Mucosa of stomach (tissue), 1 donor: ENCODE measurements around the gene SPATA13.

Experiments used
- H3K27me3 ChIP-seq: one replicate; pipeline ENCODE4 v1.7.0; 2013; ENCODE audit warnings: mild to moderate bottlenecking, low read length; ENCODE audit not compliant: control insufficient read depth, insufficient read depth
- H3K36me3 ChIP-seq: one replicate; pipeline ENCODE4 v1.7.0; 2013; ENCODE audit warnings: low read length; ENCODE audit not compliant: control insufficient read depth, insufficient read depth
- H3K4me1 ChIP-seq: one replicate; pipeline ENCODE4 v1.7.0; 2013; ENCODE audit warnings: mild to moderate bottlenecking, low read length; ENCODE audit not compliant: control insufficient read depth, insufficient read depth
- H3K4me3 ChIP-seq: one replicate; pipeline ENCODE4 v1.7.0; 2013; ENCODE audit warnings: low read length
- H3K9ac ChIP-seq: one replicate; pipeline ENCODE4 v1.7.0; 2013; ENCODE audit warnings: mild to moderate bottlenecking, low read length, moderate library complexity
- H3K9me3 ChIP-seq: one replicate; pipeline ENCODE4 v1.7.0; 2013; ENCODE audit warnings: mild to moderate bottlenecking, low read length, moderate library complexity; ENCODE audit not compliant: control insufficient read depth
- donor health status: Pancreatic carcinoma.

SPATA13 gene

GRCh38 chr13:24253520-24254145, 93.1 kb downstream of the SPATA13 start:
- H3K4me1 ChIP-seq = no peaks in the 10 kb centered on the region
- H3K36me3 ChIP-seq = peaks cover 8% of the 10 kb centered on the region
- H3K27me3 ChIP-seq = no peaks in the 10 kb centered on the region
- no peak overlapping the region for H3K9ac ChIP-seq
- no peak overlapping the region for H3K4me3 ChIP-seq
- no peaks in the 10 kb centered on the region for H3K9me3 ChIP-seq

GRCh38 chr13:24254146-24254841, 93.8 kb downstream of the SPATA13 start:
- Histone ChIP-seq H3K9ac (no peak overlapping the region), H3K4me3 (no peak overlapping the region), H3K36me3 (peaks cover 8% of the 10 kb centered on the region), H3K4me1 (no peaks in the 10 kb centered on the region), H3K9me3 (no peaks in the 10 kb centered on the region), H3K27me3 (no peaks in the 10 kb centered on the region)

- Histone ChIP-seq H3K9me3 (no peaks in the 10 kb centered on the region), H3K4me1 (no peaks in the 10 kb centered on the region), H3K4me3 (no peak overlapping the region), H3K36me3 (no peaks in the 10 kb centered on the region), H3K9ac (no peak overlapping the region), H3K27me3 (no peaks in the 10 kb centered on the region)
Measured at GRCh38 chr13:24257497-24257896, 97.0 kb downstream of the SPATA13 start.

- Histone ChIP-seq H3K27me3 (no peaks in the 10 kb centered on the region), H3K4me3 (no peak overlapping the region), H3K36me3 (no peaks in the 10 kb centered on the region), H3K4me1 (peaks cover 5% of the 10 kb centered on the region), H3K9ac (no peak overlapping the region), H3K9me3 (no peaks in the 10 kb centered on the region)
Measured at GRCh38 chr13:24261566-24261965, 101.0 kb downstream of the SPATA13 start.

- Histone ChIP-seq H3K9ac (no peak overlapping the region), H3K4me1 (peaks cover 10% of the 10 kb centered on the region), H3K27me3 (no peaks in the 10 kb centered on the region), H3K9me3 (no peaks in the 10 kb centered on the region), H3K4me3 (no peak overlapping the region), H3K36me3 (no peaks in the 10 kb centered on the region)
Measured at GRCh38 chr13:24263632-24264031, 103.1 kb downstream of the SPATA13 start.

- Histone ChIP-seq H3K9ac (no peak overlapping the region), H3K36me3 (no peaks in the 10 kb centered on the region), H3K9me3 (no peaks in the 10 kb centered on the region), H3K4me3 (no peak overlapping the region), H3K4me1 (peaks cover 10% of the 10 kb centered on the region), H3K27me3 (no peaks in the 10 kb centered on the region)
Measured at GRCh38 chr13:24264976-24265375, 104.5 kb downstream of the SPATA13 start.

GRCh38 chr13:24265453-24265852, 104.9 kb downstream of the SPATA13 start:
- no peak overlapping the region for H3K4me3 ChIP-seq
- no peaks in the 10 kb centered on the region for H3K9me3 ChIP-seq
- no peaks in the 10 kb centered on the region for H3K36me3 ChIP-seq
- H3K27me3 ChIP-seq = no peaks in the 10 kb centered on the region
- H3K4me1 ChIP-seq = peaks cover 13% of the 10 kb centered on the region
- no peak overlapping the region for H3K9ac ChIP-seq

GRCh38 chr13:24267274-24267673, 106.8 kb downstream of the SPATA13 start:
- Histone ChIP-seq H3K4me3 (no peak overlapping the region), H3K9ac (no peak overlapping the region), H3K36me3 (no peaks in the 10 kb centered on the region), H3K27me3 (no peaks in the 10 kb centered on the region), H3K9me3 (no peaks in the 10 kb centered on the region), H3K4me1 (peaks cover 27% of the 10 kb centered on the region)

GRCh38 chr13:24267801-24268200, 107.3 kb downstream of the SPATA13 start:
- no peak overlapping the region for H3K9ac ChIP-seq
- no peaks in the 10 kb centered on the region for H3K27me3 ChIP-seq
- no peaks in the 10 kb centered on the region for H3K36me3 ChIP-seq
- no peaks in the 10 kb centered on the region for H3K9me3 ChIP-seq
- H3K4me1 ChIP-seq = peaks cover 32% of the 10 kb centered on the region
- no peak overlapping the region for H3K4me3 ChIP-seq

GRCh38 chr13:24269821-24270220, 109.3 kb downstream of the SPATA13 start:
- H3K9me3 ChIP-seq = no peaks in the 10 kb centered on the region
- H3K36me3 ChIP-seq = no peaks in the 10 kb centered on the region
- no peak overlapping the region for H3K9ac ChIP-seq
- no peaks in the 10 kb centered on the region for H3K27me3 ChIP-seq
- H3K4me1 ChIP-seq = peaks cover 36% of the 10 kb centered on the region
- no peak overlapping the region for H3K4me3 ChIP-seq

GRCh38 chr13:24270639-24271141, 110.2 kb downstream of the SPATA13 start:
- Histone ChIP-seq H3K4me3 (no peak overlapping the region), H3K36me3 (no peaks in the 10 kb centered on the region), H3K27me3 (no peaks in the 10 kb centered on the region), H3K9ac (peak overlapping the region; percentile 33), H3K9me3 (no peaks in the 10 kb centered on the region), H3K4me1 (peaks cover 36% of the 10 kb centered on the region)

GRCh38 chr13:24271231-24271600, 110.7 kb downstream of the SPATA13 start:
- H3K27me3 ChIP-seq = no peaks in the 10 kb centered on the region
- peaks cover 36% of the 10 kb centered on the region for H3K4me1 ChIP-seq
- peak overlapping the region; percentile 33 for H3K9ac ChIP-seq
- H3K9me3 ChIP-seq = no peaks in the 10 kb centered on the region
- no peaks in the 10 kb centered on the region for H3K36me3 ChIP-seq
- H3K4me3 ChIP-seq = no peak overlapping the region
